Upper lobe of left lung (tissue), 6 donors: Measurements from ENCODE around the gene MKLN1. TPM values are rescaled to one million over a fixed set of nuclear protein-coding genes. Genes with fewer than 3 reads are reported as not detected.
A peak's percentile ranks its signal among the peaks of the same experiment; 100 is the strongest.

Experiments
- ATAC-seq, 2 donors: fragments of 200-7000 bp; cut with Tn5 transposase; one replicate each; pipeline ENCODE4 v1.9.1; 2022; ENCODE audit warnings: mild to moderate bottlenecking in 2 of 2, moderate library complexity in 2 of 2; ENCODE audit not compliant: low FRiP score in 2 of 2
- DNase-seq, 2 donors: peaks; one replicate each; pipeline ENCODE4 v3.0.0-alpha.2; 2019 to 2020
- H3K27ac ChIP-seq, 4 donors: fragments of 200-600 bp; sonication (generic); one replicate each; pipeline ENCODE4 v1.5.1; 2016 to 2019
- H3K27me3 ChIP-seq, 4 donors: fragments of 200-600 bp; sonication (generic); one replicate each; pipeline ENCODE4 v1.5.1; 2017 to 2019
- H3K36me3 ChIP-seq, 4 donors: fragments of 200-600 bp; sonication (generic); one replicate each; pipeline ENCODE4 v1.5.1; 2016 to 2019
- H3K4me1 ChIP-seq, 4 donors: fragments of 200-600 bp; sonication (generic); one replicate each; pipeline ENCODE4 v1.5.1; 2018 to 2019
- H3K4me3 ChIP-seq, 4 donors: fragments of 200-600 bp; sonication (generic); one replicate each; pipeline ENCODE4 v1.5.1; 2017 to 2019; ENCODE audit warnings: mild to moderate bottlenecking in 2 of 4, moderate library complexity in 1 of 4
- H3K9me3 ChIP-seq, 4 donors: fragments of 200-600 bp; sonication (generic); one replicate each; pipeline ENCODE4 v1.5.1; 2018 to 2019
- CTCF ChIP-seq, 6 experiments: fragments of 450-650 bp in 4 of 6; fragments of 200-600 bp in 2 of 6; sonication (generic) in 2 of 6; IDR thresholded peaks; one replicate each; pipeline ENCODE4 v1.5.1; 2016 to 2019; ENCODE audit warnings: antibody characterized with exemption in 6 of 6
- EP300 ChIP-seq, 4 donors: sonication (generic); formaldehyde crosslinking; IDR thresholded peaks; one replicate each; pipeline ENCODE4 v1.5.1; 2017; ENCODE audit warnings: antibody characterized with exemption in 4 of 4, control low read depth in 2 of 4
- POLR2A ChIP-seq, 4 donors: fragments of 450-650 bp; IDR thresholded peaks; one replicate each; pipeline ENCODE4 v1.5.1; 2016 to 2017; ENCODE audit warnings: antibody characterized with exemption in 4 of 4, mild to moderate bottlenecking in 2 of 4
- POLR2AphosphoS5 ChIP-seq, 2 donors: sonication (generic); formaldehyde crosslinking; IDR thresholded peaks; one replicate each; pipeline ENCODE4 v1.5.1; 2017; ENCODE audit warnings: antibody characterized with exemption in 2 of 2
- WGBS, 2 donors: methylation state at CpG; one replicate each; pipeline ENCODE4 v1.1.5; 2017 to 2018; 5-methylcytosine and 5-hydroxymethylcytosine counted together
- total RNA-seq, 6 donors: library from RNA; depleted of rRNA in 4 of 6; stranded (reverse); fragments of >200 nt in 4 of 6; gene quantifications; one replicate each; pipeline versions ENCODE4 v1.1.0 to v1.2.1, GENCODE V29; 2016 to 2021
- donor health status: DM: no; HTN: no; CAD: no; lungs with moderate emphysema.
- donor health status: DM: no; HTN: yes; CAD: no; lungs with severe emphysema.

Gene MKLN1
- total RNA-seq, 6 donors from 2014 or later, result 36.7 to 105 (median 44.5) TPM

GRCh38 chr7:131499801-131500200 is 172.1 kb downstream of the MKLN1 start:
- no peak overlapping the region for H3K4me3 ChIP-seq
- no peaks in the 10 kb centered on the region for H3K9me3 ChIP-seq
- 91% methylated on average over 6 of the region's 6 CpGs for WGBS, 2 donors
- ATAC-seq (no peak), DNase-seq (no peak)
- peaks cover 0 to 80% (median 12%) of the 10 kb centered on the region in 4 donors for H3K36me3 ChIP-seq
- peaks cover 12 to 29% (median 21%) of the 10 kb centered on the region in 4 donors for H3K4me1 ChIP-seq
- TF ChIP-seq POLR2A (IDR thresholded peaks at IDR 0.05), result no peak
- no peak for TF ChIP-seq EP300 (IDR thresholded peaks at IDR 0.05)
- TF ChIP-seq CTCF (IDR thresholded peaks at IDR 0.05), result no peak
- TF ChIP-seq POLR2AphosphoS5 (IDR thresholded peaks at IDR 0.05), result no peak
- H3K27me3 ChIP-seq, result no peaks in the 10 kb centered on the region
- no peak overlapping the region for H3K27ac ChIP-seq

- Histone ChIP-seq H3K4me3 (no peak overlapping the region), H3K36me3 (peaks cover 0 to 85% (median 12%) of the 10 kb centered on the region in 4 donors)
- no peak for DNase-seq
Measured at GRCh38 chr7:131500357-131500756, 172.7 kb downstream of the MKLN1 start.

GRCh38 chr7:131501422-131501821 is 173.7 kb downstream of the MKLN1 start:
- TF ChIP-seq CTCF (IDR thresholded peaks at IDR 0.05), result no peak
- no peak for TF ChIP-seq POLR2A (IDR thresholded peaks at IDR 0.05)
- TF ChIP-seq EP300 (IDR thresholded peaks at IDR 0.05), result no peak
- no peak for TF ChIP-seq POLR2AphosphoS5 (IDR thresholded peaks at IDR 0.05)
- ATAC-seq, result no peak
- peaks cover 0 to 86% (median 16%) of the 10 kb centered on the region in 4 donors for H3K36me3 ChIP-seq
- WGBS, 2 donors, result 54 to 66% methylated on average over 3 of the region's 3 CpGs
- peak overlapping the region in 3 of 4 donors; percentile 41 to 68 (median 59) for H3K27ac ChIP-seq
- H3K4me3 ChIP-seq, result no peak overlapping the region
- no peak for DNase-seq
- no peaks in the 10 kb centered on the region for H3K9me3 ChIP-seq
- no peaks in the 10 kb centered on the region for H3K27me3 ChIP-seq
- H3K4me1 ChIP-seq, result peaks cover 12 to 29% (median 21%) of the 10 kb centered on the region in 4 donors

More at GRCh38 chr7:131500357-131500756, 172.7 kb downstream of the MKLN1 start:
- Histone ChIP-seq H3K4me1 (peaks cover 12 to 29% (median 21%) of the 10 kb centered on the region in 4 donors), H3K27me3 (no peaks in the 10 kb centered on the region), H3K9me3 (no peaks in the 10 kb centered on the region), H3K27ac (no peak overlapping the region)
- 93 to 96% methylated on average over 1 of the region's 1 CpG for WGBS, 2 donors
- ATAC-seq, result no peak
- TF ChIP-seq CTCF (IDR thresholded peaks at IDR 0.05) (no peak), POLR2AphosphoS5 (IDR thresholded peaks at IDR 0.05) (no peak), EP300 (IDR thresholded peaks at IDR 0.05) (no peak), POLR2A (IDR thresholded peaks at IDR 0.05) (no peak)

GRCh38 chr7:131501930-131502685 is 174.4 kb downstream of the MKLN1 start:
- TF ChIP-seq CTCF (IDR thresholded peaks at IDR 0.05) (no peak), EP300 (IDR thresholded peaks at IDR 0.05) (no peak), POLR2A (IDR thresholded peaks at IDR 0.05) (no peak), POLR2AphosphoS5 (IDR thresholded peaks at IDR 0.05) (no peak)
- H3K27ac ChIP-seq, result peak overlapping the region in 3 of 4 donors; percentile 41 to 68 (median 59)

More at GRCh38 chr7:131501930-131502685, 174.4 kb downstream of the MKLN1 start:
- Histone ChIP-seq H3K27me3 (no peaks in the 10 kb centered on the region), H3K4me3 (no peak overlapping the region), H3K9me3 (no peaks in the 10 kb centered on the region), H3K4me1 (peaks cover 12 to 28% (median 20%) of the 10 kb centered on the region in 4 donors), H3K36me3 (peaks cover 0 to 87% (median 16%) of the 10 kb centered on the region in 4 donors)
- no peak for ATAC-seq
- WGBS, 2 donors, result 70 to 80% methylated on average over 12 to 14 of the region's 14 CpGs
- no peak for DNase-seq
